CD14-positive monocyte (primary cell): Measurements from ENCODE around the gene JAK1. TPM values are rescaled to one million over a fixed set of nuclear protein-coding genes. Genes with fewer than 3 reads are reported as not detected.

Experiments
- DNase-seq, 3 donors: peaks; one replicate each; pipeline ENCODE4 v3.0.0-alpha.2; 2011 to 2022
- H2AFZ ChIP-seq: 2 replicates; pipeline ENCODE4 v1.6.0; 2012; ENCODE audit warnings: mild to moderate bottlenecking, low read depth, low read length, inconsistent platforms; ENCODE audit not compliant: insufficient read depth, poor library complexity, severe bottlenecking
- H3K27ac ChIP-seq, 2 donors: 1 replicate in 1 of 2; 2 replicates in 1 of 2; pipeline ENCODE4 v1.5.1; 2012 to 2013; ENCODE audit warnings: low read length in 2 of 2, control low read depth in 1 of 2, inconsistent platforms in 1 of 2, low read depth in 1 of 2, mild to moderate bottlenecking in 1 of 2
- H3K27me3 ChIP-seq, 2 donors: one replicate each; pipeline versions ENCODE4 v1.6.0 to v1.6.1; 2011 to 2013; ENCODE audit warnings: low read length in 2 of 2; ENCODE audit not compliant: control insufficient read depth in 2 of 2, insufficient read depth in 2 of 2
- H3K36me3 ChIP-seq, 2 donors: replicated peaks in 1 of 2; 1 replicate in 1 of 2; 2 replicates in 1 of 2; pipeline versions ENCODE4 v1.5.1 to v1.6.1; 2012 to 2013; ENCODE audit warnings: low read length in 2 of 2, control low read depth in 1 of 2, inconsistent platforms in 1 of 2, mild to moderate bottlenecking in 1 of 2; ENCODE audit not compliant: insufficient read depth in 2 of 2, control insufficient read depth in 1 of 2
- H3K4me1 ChIP-seq, 2 donors: 1 replicate in 1 of 2; 2 replicates in 1 of 2; pipeline versions ENCODE4 v1.5.1 to v1.6.1; 2012 to 2013; ENCODE audit warnings: low read length in 2 of 2, control low read depth in 1 of 2, inconsistent platforms in 1 of 2, mild to moderate bottlenecking in 1 of 2, moderate library complexity in 1 of 2; ENCODE audit not compliant: insufficient read depth in 2 of 2, control insufficient read depth in 1 of 2
- H3K4me2 ChIP-seq: replicated peaks from 2 replicates; pipeline ENCODE3; 2012; ENCODE audit warnings: low read length, moderate library complexity, mild to moderate bottlenecking; ENCODE audit not compliant: poor library complexity, severe bottlenecking; ENCODE audit errors: extremely low read depth
- H3K4me3 ChIP-seq, 3 experiments: fragments of 200-600 bp in 1 of 3; sonication (generic) in 1 of 3; replicated peaks in 1 of 3; 1 replicate in 2 of 3; 2 replicates in 1 of 3; pipeline ENCODE4 v1.5.1; 2011 to 2013; ENCODE audit warnings: low read length in 3 of 3, mild to moderate bottlenecking in 3 of 3, control low read depth in 2 of 3, low read depth in 2 of 3, inconsistent platforms in 1 of 3, moderate library complexity in 1 of 3
- H3K79me2 ChIP-seq: 2 replicates; pipeline ENCODE4 v1.6.0; 2012; ENCODE audit warnings: mild to moderate bottlenecking, control low read depth, inconsistent platforms, low read length, moderate library complexity; ENCODE audit not compliant: insufficient read depth
- H3K9ac ChIP-seq: 2 replicates; pipeline ENCODE4 v1.6.0; 2017; ENCODE audit warnings: low read length, mild to moderate bottlenecking; ENCODE audit not compliant: insufficient read depth, poor library complexity, severe bottlenecking
- H3K9me3 ChIP-seq, 2 donors: replicated peaks in 1 of 2; 1 replicate in 1 of 2; 2 replicates in 1 of 2; pipeline versions ENCODE4 v1.5.1 to v1.6.1; 2012 to 2013; ENCODE audit warnings: low read length in 2 of 2, control low read depth in 1 of 2; ENCODE audit not compliant: control insufficient read depth in 1 of 2, insufficient read depth in 1 of 2
- H4K20me1 ChIP-seq: 2 replicates; pipeline ENCODE4 v1.6.0; 2012; ENCODE audit warnings: mild to moderate bottlenecking, low read length, control low read depth, moderate library complexity; ENCODE audit not compliant: insufficient read depth
- H3K27ac Mint-ChIP-seq, 7 donors: one replicate each; pipeline ENCODE4 v1.8.0; 2020; ENCODE audit warnings: mild to moderate bottlenecking in 7 of 7, mixed read lengths in 7 of 7, moderate library complexity in 6 of 7, inconsistent platforms in 2 of 7
- H3K27me3 Mint-ChIP-seq, 3 donors: one replicate each; pipeline ENCODE4 v1.8.0; 2021 to 2022; ENCODE audit warnings: low read depth in 3 of 3, mild to moderate bottlenecking in 3 of 3, mixed read lengths in 3 of 3, moderate library complexity in 3 of 3, inconsistent platforms in 1 of 3
- H3K36me3 Mint-ChIP-seq, 2 donors: one replicate each; pipeline ENCODE4 v1.8.0; 2020; ENCODE audit warnings: mixed read lengths in 2 of 2, inconsistent platforms in 1 of 2, mild to moderate bottlenecking in 1 of 2
- H3K4me1 Mint-ChIP-seq: one replicate; pipeline ENCODE4 v1.8.0; 2020; ENCODE audit warnings: mild to moderate bottlenecking, mixed read lengths
- H3K4me3 Mint-ChIP-seq, 2 donors: one replicate each; pipeline ENCODE4 v1.8.0; 2020; ENCODE audit warnings: mild to moderate bottlenecking in 2 of 2, mixed read lengths in 2 of 2, moderate library complexity in 1 of 2
- H3K9me3 Mint-ChIP-seq, 7 donors: one replicate each; pipeline ENCODE4 v1.8.0; 2020 to 2022; ENCODE audit warnings: mixed read lengths in 7 of 7, mild to moderate bottlenecking in 6 of 7, moderate library complexity in 6 of 7, inconsistent platforms in 2 of 7
- CTCF ChIP-seq: fragments of 200-600 bp; IDR thresholded peaks from one replicate; pipeline ENCODE4 v1.8.0; 2022; ENCODE audit warnings: antibody characterized with exemption, mild to moderate bottlenecking
- WGBS: methylation state at CpG from one replicate; pipeline ENCODE4 v1.1.5; 2013; ENCODE audit warnings: missing lambda C conversion rate; ENCODE audit not compliant: insufficient coverage; 5-methylcytosine and 5-hydroxymethylcytosine counted together
- intact Hi-C, 2 donors: fragments of 100-400 bp; cut with micrococcal nuclease; formaldehyde crosslinking; loops; one replicate each; pipeline versions ENCODE4 v1.15.0 to v1.15.1; 2023
- polyA plus RNA-seq, 3 donors: library from polyadenylated mRNA; depleted of rRNA in 1 of 3; unstranded in 2 of 3; stranded (reverse) in 1 of 3; fragments of 300-500 nt in 2 of 3; fragments of >200 nt in 1 of 3; fragmentation: Illumina TruSeq in 2 of 3; gene quantifications; 1 replicate in 2 of 3; 2 replicates in 1 of 3; pipeline ENCODE4 v1.2.3, GENCODE V29; 2012 to 2021

Gene JAK1
- polyA plus RNA-seq, 3 donors, result 43.1 to 76.2 (median 72.6) TPM

GRCh38 chr1:64877151-64877550 is 89.2 kb downstream of the JAK1 start:
- Histone ChIP-seq H2AFZ (no peak overlapping the region), H3K4me2 (no peak overlapping the region), H3K4me3 (no peak overlapping the region), H3K27ac (no peak overlapping the region), H3K79me2 (no peaks in the 10 kb centered on the region), H4K20me1 (peaks cover 52% of the 10 kb centered on the region), H3K27me3 (no peaks in the 10 kb centered on the region), H3K36me3 (peaks cover 81 to 97% of the 10 kb centered on the region in 2 donors), H3K9ac (no peak overlapping the region), H3K4me1 (no peaks in the 10 kb centered on the region), H3K9me3 (no peaks in the 10 kb centered on the region)
- H3K27ac Mint-ChIP-seq, result peak overlapping the region in 2 of 7 donors; percentile 32 to 65
- intact Hi-C loops, result no loop called here
- no peaks in the 10 kb centered on the region for H3K9me3 Mint-ChIP-seq
- no peaks in the 10 kb centered on the region for H3K4me1 Mint-ChIP-seq
- peaks cover 77 to 80% of the 10 kb centered on the region in 2 donors for H3K36me3 Mint-ChIP-seq
- no peak for TF ChIP-seq CTCF
- peaks cover 0 to 2% (median 0%) of the 10 kb centered on the region in 3 donors for H3K27me3 Mint-ChIP-seq
- no CpG with 5 or more reads among the region's 2 CpGs for WGBS
- H3K4me3 Mint-ChIP-seq, result no peak overlapping the region
- no peak for DNase-seq

GRCh38 chr1:64875606-64876005 is 90.7 kb downstream of the JAK1 start:
- H3K79me2 ChIP-seq, result no peaks in the 10 kb centered on the region
- H3K36me3 ChIP-seq, result peaks cover 84 to 99% of the 10 kb centered on the region in 2 donors
- H3K4me3 Mint-ChIP-seq, result no peak overlapping the region
- H4K20me1 ChIP-seq, result peaks cover 43% of the 10 kb centered on the region
- no peak for TF ChIP-seq CTCF
- no peak overlapping the region for H3K4me3 ChIP-seq
- H3K4me1 ChIP-seq, result no peaks in the 10 kb centered on the region
- no peak overlapping the region for H3K4me2 ChIP-seq
- DNase-seq, result no peak
- peaks cover 82 to 85% of the 10 kb centered on the region in 2 donors for H3K36me3 Mint-ChIP-seq
- no peaks in the 10 kb centered on the region for H3K4me1 Mint-ChIP-seq
- no peak overlapping the region for H3K9ac ChIP-seq
- no peaks in the 10 kb centered on the region for H3K9me3 ChIP-seq
- H3K27me3 ChIP-seq, result no peaks in the 10 kb centered on the region
- no peak overlapping the region for H2AFZ ChIP-seq
- 87% methylated on average over 5 of the region's 6 CpGs for WGBS
- no peaks in the 10 kb centered on the region for H3K9me3 Mint-ChIP-seq
- peaks cover 0 to 2% (median 0%) of the 10 kb centered on the region in 3 donors for H3K27me3 Mint-ChIP-seq
- peak overlapping the region in 1 of 2 donors; percentile 51 for H3K27ac ChIP-seq
- H3K27ac Mint-ChIP-seq, result peak overlapping the region in 2 of 7 donors; percentile 21 to 44
- intact Hi-C loops, result no loop called here
